ENCODE results near the gene FGF18. TPM values are rescaled to one million over a fixed set of nuclear protein-coding genes. Genes with fewer than 3 reads are reported as not detected.

FGF18 gene
- total RNA-seq, 1 experiment from 2014 or later = 1.7 TPM

DNA sequence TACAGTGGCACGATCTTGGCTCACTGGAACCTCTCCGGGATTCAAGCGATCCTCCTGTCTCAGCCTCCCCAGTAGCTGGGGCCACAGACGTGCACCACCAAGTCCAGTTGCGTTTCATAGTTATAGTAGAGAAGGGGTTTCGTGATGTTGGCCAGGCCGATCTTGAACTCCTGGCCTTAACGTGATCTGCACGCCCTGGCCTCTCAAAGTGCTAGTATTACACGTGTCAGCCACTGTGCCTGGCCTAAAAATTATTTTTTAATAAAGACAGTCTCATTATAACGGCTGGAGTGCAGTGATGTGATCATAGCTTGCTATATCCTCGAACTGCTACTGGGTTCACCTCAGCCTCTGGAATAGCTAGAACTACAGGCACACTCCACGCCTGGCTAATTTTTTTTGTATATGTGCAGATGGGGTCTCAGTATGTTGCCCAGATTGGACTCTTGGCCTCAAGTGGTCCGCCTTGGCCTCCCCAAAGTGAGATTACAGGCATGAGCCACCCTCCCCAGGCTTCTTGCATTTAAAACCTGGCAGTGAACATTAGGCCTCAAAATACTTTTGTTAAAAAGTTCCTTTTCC is 27.4 kb upstream of the FGF18 start:
- Histone ChIP-seq H3K4me1 (ENCODE audit: control insufficient read depth, insufficient read depth, low read length) (peaks cover 28% of the 10 kb centered on the region), H3K27ac (ENCODE audit: low read length) (no peak overlapping the region), H3K4me3 (ENCODE audit: low read depth in 2 of 2, low read length in 2 of 2) (peak overlapping the region; percentile 93 to 96), H3K27me3 (ENCODE audit: control insufficient read depth, insufficient read depth, low read length) (no peaks in the 10 kb centered on the region), H3K9me3 (ENCODE audit: control insufficient read depth, insufficient read depth, low read depth, low read length) (no peaks in the 10 kb centered on the region), H3K36me3 (ENCODE audit: control insufficient read depth, insufficient read depth, low read length) (peaks cover 52% of the 10 kb centered on the region)
- intact Hi-C loops (cut with micrococcal nuclease; ENCODE audit: unreplicated experiment) (no loop called here), in situ Hi-C loops (cut with HindIII; ENCODE audit: low pct_unique_long_range_greater_than_20kb, low sequenced_read_pairs) (no loop called here)
- DNase-seq (ENCODE audit: low read depth, low spot score) = no peak
- CTCF ChIA-PET = interaction anchor here (0.7 kb wide), 1 partner anchor 406 kb away, joined by 4 read pairs; no protein-coding TSS in a partner anchor
- TF ChIP-seq TCF7L2 (IDR thresholded peaks at IDR 0.05; ENCODE audit: low read depth, low read length) (no peak), SIN3A (IDR thresholded peaks at IDR 0.05; ENCODE audit: borderline replicate concordance, insufficient read depth, low read depth, low read length) (no peak), POLR2AphosphoS5 (IDR thresholded peaks at IDR 0.05; ENCODE audit: low read depth, low read length) (no peak)
- TF ChIP-seq, protein P1, sequence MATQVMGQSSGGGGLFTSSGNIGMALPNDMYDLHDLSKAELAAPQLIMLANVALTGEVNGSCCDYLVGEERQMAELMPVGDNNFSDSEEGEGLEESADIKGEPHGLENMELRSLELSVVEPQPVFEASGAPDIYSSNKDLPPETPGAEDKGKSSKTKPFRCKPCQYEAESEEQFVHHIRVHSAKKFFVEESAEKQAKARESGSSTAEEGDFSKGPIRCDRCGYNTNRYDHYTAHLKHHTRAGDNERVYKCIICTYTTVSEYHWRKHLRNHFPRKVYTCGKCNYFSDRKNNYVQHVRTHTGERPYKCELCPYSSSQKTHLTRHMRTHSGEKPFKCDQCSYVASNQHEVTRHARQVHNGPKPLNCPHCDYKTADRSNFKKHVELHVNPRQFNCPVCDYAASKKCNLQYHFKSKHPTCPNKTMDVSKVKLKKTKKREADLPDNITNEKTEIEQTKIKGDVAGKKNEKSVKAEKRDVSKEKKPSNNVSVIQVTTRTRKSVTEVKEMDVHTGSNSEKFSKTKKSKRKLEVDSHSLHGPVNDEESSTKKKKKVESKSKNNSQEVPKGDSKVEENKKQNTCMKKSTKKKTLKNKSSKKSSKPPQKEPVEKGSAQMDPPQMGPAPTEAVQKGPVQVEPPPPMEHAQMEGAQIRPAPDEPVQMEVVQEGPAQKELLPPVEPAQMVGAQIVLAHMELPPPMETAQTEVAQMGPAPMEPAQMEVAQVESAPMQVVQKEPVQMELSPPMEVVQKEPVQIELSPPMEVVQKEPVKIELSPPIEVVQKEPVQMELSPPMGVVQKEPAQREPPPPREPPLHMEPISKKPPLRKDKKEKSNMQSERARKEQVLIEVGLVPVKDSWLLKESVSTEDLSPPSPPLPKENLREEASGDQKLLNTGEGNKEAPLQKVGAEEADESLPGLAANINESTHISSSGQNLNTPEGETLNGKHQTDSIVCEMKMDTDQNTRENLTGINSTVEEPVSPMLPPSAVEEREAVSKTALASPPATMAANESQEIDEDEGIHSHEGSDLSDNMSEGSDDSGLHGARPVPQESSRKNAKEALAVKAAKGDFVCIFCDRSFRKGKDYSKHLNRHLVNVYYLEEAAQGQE (IDR thresholded peaks at IDR 0.05; ENCODE audit: insufficient read depth in 1 of 2, low read depth in 2 of 2, low read length in 1 of 2) = no peak
- TF ChIP-seq, protein P2, sequence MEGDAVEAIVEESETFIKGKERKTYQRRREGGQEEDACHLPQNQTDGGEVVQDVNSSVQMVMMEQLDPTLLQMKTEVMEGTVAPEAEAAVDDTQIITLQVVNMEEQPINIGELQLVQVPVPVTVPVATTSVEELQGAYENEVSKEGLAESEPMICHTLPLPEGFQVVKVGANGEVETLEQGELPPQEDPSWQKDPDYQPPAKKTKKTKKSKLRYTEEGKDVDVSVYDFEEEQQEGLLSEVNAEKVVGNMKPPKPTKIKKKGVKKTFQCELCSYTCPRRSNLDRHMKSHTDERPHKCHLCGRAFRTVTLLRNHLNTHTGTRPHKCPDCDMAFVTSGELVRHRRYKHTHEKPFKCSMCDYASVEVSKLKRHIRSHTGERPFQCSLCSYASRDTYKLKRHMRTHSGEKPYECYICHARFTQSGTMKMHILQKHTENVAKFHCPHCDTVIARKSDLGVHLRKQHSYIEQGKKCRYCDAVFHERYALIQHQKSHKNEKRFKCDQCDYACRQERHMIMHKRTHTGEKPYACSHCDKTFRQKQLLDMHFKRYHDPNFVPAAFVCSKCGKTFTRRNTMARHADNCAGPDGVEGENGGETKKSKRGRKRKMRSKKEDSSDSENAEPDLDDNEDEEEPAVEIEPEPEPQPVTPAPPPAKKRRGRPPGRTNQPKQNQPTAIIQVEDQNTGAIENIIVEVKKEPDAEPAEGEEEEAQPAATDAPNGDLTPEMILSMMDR (IDR thresholded peaks at IDR 0.05) = no peak
- ATAC-seq = no peak
- no TSS peak for BruUV-seq (replicated peaks)
- POLR2A ChIA-PET = no interaction called here

DNA sequence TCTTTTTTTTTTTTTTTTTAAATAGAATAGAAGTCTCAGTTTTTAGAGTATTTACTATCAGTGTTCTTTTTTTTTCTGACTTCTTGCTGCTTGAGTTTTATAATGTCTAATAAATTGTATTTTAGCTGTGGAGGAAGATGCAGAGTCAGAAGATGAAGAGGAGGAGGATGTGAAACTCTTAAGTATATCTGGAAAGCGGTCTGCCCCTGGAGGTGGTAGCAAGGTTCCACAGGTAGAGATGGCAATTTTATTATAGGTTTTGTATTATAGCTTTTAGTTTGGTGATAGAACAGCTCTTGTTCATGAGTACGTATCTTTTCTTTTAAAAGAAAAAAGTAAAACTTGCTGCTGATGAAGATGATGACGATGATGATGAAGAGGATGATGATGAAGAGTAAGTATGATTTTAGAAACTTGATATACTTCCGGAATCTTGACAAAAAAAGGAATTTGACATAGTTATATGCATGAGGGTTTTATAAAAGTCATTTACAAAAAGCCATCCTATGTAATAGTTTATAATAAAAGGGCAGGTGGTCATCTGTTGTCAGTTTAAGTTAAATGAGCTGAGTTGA is 26.8 kb upstream of the FGF18 start:
- peaks cover 34% of the 10 kb centered on the region for H3K4me1 ChIP-seq (ENCODE audit: control insufficient read depth, insufficient read depth, low read length)
- ChIA-PET POLR2A (no interaction called here), CTCF (interaction anchor here (0.7 kb wide), 1 partner anchor 406 kb away, joined by 4 read pairs; no protein-coding TSS in a partner anchor)
- no TSS peak for BruUV-seq (replicated peaks)
- in situ Hi-C loops (cut with HindIII; ENCODE audit: low pct_unique_long_range_greater_than_20kb, low sequenced_read_pairs) = no loop called here
- H3K9me3 ChIP-seq (ENCODE audit: control insufficient read depth, insufficient read depth, low read depth, low read length) = no peaks in the 10 kb centered on the region
- TF ChIP-seq SIN3A (IDR thresholded peaks at IDR 0.05; ENCODE audit: borderline replicate concordance, insufficient read depth, low read depth, low read length) = no peak
- TF ChIP-seq TCF7L2 (IDR thresholded peaks at IDR 0.05; ENCODE audit: low read depth, low read length) = no peak
- TF ChIP-seq POLR2AphosphoS5 (IDR thresholded peaks at IDR 0.05; ENCODE audit: low read depth, low read length) = no peak
- TF ChIP-seq, protein P1 (IDR thresholded peaks at IDR 0.05; ENCODE audit: insufficient read depth in 1 of 2, low read depth in 2 of 2, low read length in 1 of 2) = no peak
- TF ChIP-seq, protein P2 (IDR thresholded peaks at IDR 0.05) = no peak
- no peaks in the 10 kb centered on the region for H3K27me3 ChIP-seq (ENCODE audit: control insufficient read depth, insufficient read depth, low read length)
- ATAC-seq (no peak), DNase-seq (ENCODE audit: low read depth, low spot score) (no peak)
- H3K4me3 ChIP-seq (ENCODE audit: low read depth in 2 of 2, low read length in 2 of 2) = peak overlapping the region in 1 of 2 experiments; percentile 93; a peak in 1 of 4 replicates
- no peak overlapping the region for H3K27ac ChIP-seq (ENCODE audit: low read length)
- H3K36me3 ChIP-seq (ENCODE audit: control insufficient read depth, insufficient read depth, low read length) = peaks cover 55% of the 10 kb centered on the region
- intact Hi-C loops (cut with micrococcal nuclease; ENCODE audit: unreplicated experiment) = no loop called here

All from Panc1 (cell line).